ENCODE measurements around the gene SHF. TPM values are rescaled to one million over a fixed set of nuclear protein-coding genes. Genes with fewer than 3 reads are reported as not detected.

SHF gene
- total RNA-seq, 1 donor from 2014 or later = 61.1 TPM

- peak overlapping the region; percentile 62 for H3K4me3 Mint-ChIP-seq (ENCODE audit: low read depth)
- peak; percentile 46 for TF ChIP-seq CTCF (IDR thresholded peaks at IDR 0.05; ENCODE audit: unreplicated experiment)
- no peak overlapping the region for H3K27ac Mint-ChIP-seq
- H3K27me3 Mint-ChIP-seq = peaks cover 62% of the 10 kb centered on the region
- peaks cover 5% of the 10 kb centered on the region for H3K4me1 Mint-ChIP-seq (ENCODE audit: low read depth)
- H3K36me3 Mint-ChIP-seq (ENCODE audit: insufficient read depth) = peaks cover 1% of the 10 kb centered on the region
- no peaks in the 10 kb centered on the region for H3K9me3 Mint-ChIP-seq (ENCODE audit: low read depth)
- DNase-seq (ENCODE audit: low spot score, unreplicated experiment) = peak; percentile 34
These were observed 52.8 kb downstream of the SHF start for GRCh38 chr15:45134682-45135604.

GRCh38 chr15:45134046-45134445, 53.7 kb downstream of the SHF start:
- no peak for DNase-seq (ENCODE audit: low spot score, unreplicated experiment)
- no peak for TF ChIP-seq CTCF (IDR thresholded peaks at IDR 0.05; ENCODE audit: unreplicated experiment)
- peaks cover 68% of the 10 kb centered on the region for H3K27me3 Mint-ChIP-seq
- H3K4me3 Mint-ChIP-seq (ENCODE audit: low read depth) = no peak overlapping the region
- H3K4me1 Mint-ChIP-seq (ENCODE audit: low read depth) = peaks cover 5% of the 10 kb centered on the region
- H3K27ac Mint-ChIP-seq = no peak overlapping the region
- no peaks in the 10 kb centered on the region for H3K9me3 Mint-ChIP-seq (ENCODE audit: low read depth)
- peaks cover 1% of the 10 kb centered on the region for H3K36me3 Mint-ChIP-seq (ENCODE audit: insufficient read depth)

DNA sequence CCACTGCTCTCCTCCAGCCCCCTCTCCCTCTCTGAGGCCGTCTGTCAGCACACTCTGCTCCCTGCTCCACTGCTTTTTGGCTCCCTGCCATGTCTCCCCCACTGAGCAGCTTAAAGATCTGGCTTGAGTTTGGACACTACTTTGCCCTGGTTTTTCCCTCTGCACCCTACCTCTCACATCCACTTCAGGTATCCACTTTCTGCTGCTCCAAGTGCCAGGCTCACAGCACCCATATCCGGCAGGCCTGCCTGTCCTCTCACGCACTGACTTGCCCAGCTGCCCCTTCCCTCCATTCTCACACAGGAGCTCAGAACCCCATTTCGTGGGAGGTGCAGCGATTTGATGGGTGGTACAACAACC, 54.2 kb downstream of the SHF start:
- no peak for DNase-seq (ENCODE audit: low spot score, unreplicated experiment)
- no peak for TF ChIP-seq CTCF (IDR thresholded peaks at IDR 0.05; ENCODE audit: unreplicated experiment)
- Mint-ChIP-seq H3K27ac (no peak overlapping the region), H3K4me3 (ENCODE audit: low read depth) (no peak overlapping the region), H3K27me3 (peaks cover 73% of the 10 kb centered on the region), H3K9me3 (ENCODE audit: low read depth) (no peaks in the 10 kb centered on the region), H3K4me1 (ENCODE audit: low read depth) (peaks cover 5% of the 10 kb centered on the region), H3K36me3 (ENCODE audit: insufficient read depth) (peaks cover 1% of the 10 kb centered on the region)

DNA sequence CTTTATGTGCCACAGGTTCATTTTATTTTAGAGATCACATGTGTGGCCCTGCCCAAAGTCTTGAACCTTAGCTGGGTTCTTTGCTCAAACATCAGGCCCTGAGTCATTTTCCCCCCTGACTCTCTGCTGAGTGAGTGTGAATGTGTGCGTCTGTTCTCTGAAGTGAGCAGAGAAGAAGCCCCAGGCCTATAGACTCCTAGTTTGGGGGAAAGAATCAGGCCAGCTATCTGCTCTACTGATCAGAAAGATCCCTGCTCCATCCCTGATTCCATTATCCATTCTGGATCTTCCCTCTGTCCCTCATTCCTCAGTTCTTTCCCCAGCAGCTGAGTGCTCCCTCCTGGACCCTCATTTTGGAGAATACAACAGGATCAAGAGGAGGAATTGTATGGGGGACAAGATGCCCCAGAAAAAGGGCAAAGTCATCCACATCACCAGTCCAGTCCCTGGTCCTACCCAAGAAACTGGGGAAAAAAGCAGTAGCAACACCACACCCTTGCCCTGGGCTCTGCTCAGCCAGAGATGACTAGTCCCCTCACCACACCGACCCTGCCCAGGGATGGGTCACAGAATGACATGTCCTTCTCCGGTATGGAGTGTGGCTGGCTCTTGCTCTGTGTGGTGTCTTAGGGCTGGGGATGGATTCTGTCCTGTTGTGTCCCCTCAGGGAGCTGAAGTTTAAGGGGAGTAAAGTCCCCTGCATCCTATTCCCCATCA, 54.8 kb downstream of the SHF start:
- no peak overlapping the region for H3K4me3 Mint-ChIP-seq (ENCODE audit: low read depth)
- no peak for DNase-seq (ENCODE audit: low spot score, unreplicated experiment)

More for the DNA sequence above, 54.8 kb downstream of the SHF start:
- Mint-ChIP-seq H3K9me3 (ENCODE audit: low read depth) (no peaks in the 10 kb centered on the region), H3K4me1 (ENCODE audit: low read depth) (peaks cover 7% of the 10 kb centered on the region), H3K27me3 (peaks cover 79% of the 10 kb centered on the region), H3K27ac (no peak overlapping the region), H3K36me3 (ENCODE audit: insufficient read depth) (peaks cover 1% of the 10 kb centered on the region)
- TF ChIP-seq CTCF (IDR thresholded peaks at IDR 0.05; ENCODE audit: unreplicated experiment) = no peak
